ENCODE data around the gene HCFC1.

Gene HCFC1

DNA sequence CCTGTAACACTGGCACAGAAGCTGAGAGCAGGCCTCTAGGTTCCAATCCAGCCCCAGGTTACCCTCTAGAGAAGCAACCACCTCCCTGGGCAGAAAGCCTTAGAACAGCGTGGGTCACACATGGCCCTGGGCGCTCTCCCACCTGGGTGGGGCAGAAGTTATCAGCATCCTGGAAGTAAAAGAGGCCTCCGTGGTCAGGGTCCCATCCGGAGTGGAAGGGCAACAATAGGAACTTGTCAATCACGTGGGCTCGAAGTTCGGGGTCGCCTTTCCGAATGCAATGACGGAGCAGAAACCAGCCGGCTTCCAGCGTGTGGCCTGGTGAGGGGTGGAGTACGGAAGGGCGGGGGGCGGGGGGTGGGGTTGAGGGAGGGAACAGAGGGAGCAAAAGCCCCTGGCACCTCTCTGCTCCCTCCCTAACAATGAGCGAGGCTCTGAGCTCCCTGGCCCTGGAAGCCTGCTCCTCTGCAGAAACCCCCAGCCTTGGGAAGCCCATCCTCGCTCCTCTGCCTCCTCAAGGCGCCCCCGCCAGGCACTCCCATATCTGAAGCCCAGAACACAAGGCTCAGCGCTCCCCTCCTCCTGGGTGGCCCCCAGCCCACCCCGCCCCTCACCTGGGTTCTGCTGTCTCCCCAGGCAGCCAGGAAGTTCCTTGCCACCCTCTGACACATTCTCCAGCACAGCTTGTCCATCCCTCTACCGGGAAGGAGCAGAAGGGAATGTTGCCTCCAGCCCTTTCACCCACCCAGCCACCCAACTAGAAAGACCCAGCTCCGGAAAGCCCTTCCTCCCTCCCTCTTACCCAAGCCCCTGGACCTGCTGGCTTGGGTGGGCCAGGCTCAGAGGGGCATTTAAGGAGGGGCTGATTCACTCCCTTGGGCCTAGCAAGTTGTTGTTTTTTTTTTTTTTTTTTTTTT lies 30.0 kb downstream of the HCFC1 start:
- DNase-seq (ENCODE audit: low read depth in 1 of 2, low spot score in 1 of 2) = no peak

- no peak for DNase-seq (ENCODE audit: low read depth in 1 of 2, low spot score in 1 of 2)
Measured at GRCh38 chrX:153939573-153939972, 32.0 kb downstream of the HCFC1 start.

DNA sequence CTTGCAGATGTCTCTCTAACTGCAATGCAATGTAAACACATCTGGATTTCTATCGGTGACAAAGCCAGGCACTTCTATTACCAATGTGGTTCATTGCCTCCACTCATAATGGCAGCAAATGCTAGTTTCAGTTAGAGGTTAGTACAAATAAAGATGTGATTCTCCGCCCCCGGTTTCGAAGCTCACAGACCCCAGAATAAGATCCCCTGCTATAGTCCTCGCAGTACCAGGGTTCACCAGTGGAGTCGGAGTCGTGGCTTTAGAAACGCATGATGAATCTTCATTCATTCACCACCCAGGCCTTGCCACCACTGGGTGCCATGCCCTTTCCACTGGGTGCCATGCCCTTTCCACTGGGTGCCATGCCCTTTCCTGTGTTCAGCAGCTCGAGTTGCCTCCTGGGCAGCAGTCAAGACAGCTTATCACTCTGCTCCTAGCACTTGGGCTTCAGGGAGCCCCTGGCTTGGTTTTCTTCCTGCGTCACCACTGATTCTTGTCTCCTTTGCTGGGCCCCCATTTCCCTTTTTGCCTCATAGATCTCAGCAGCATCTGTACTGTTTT lies 33.3 kb downstream of the HCFC1 start:
- no peak for DNase-seq (ENCODE audit: low read depth in 1 of 2, low spot score in 1 of 2)

GRCh38 chrX:153937056-153937455 lies 34.6 kb downstream of the HCFC1 start:
- no peak for DNase-seq (ENCODE audit: low read depth in 1 of 2, low spot score in 1 of 2)

- no peak for DNase-seq (ENCODE audit: low read depth in 1 of 2, low spot score in 1 of 2)
Measured at GRCh38 chrX:153935326-153935851, 36.2 kb downstream of the HCFC1 start.

DNA sequence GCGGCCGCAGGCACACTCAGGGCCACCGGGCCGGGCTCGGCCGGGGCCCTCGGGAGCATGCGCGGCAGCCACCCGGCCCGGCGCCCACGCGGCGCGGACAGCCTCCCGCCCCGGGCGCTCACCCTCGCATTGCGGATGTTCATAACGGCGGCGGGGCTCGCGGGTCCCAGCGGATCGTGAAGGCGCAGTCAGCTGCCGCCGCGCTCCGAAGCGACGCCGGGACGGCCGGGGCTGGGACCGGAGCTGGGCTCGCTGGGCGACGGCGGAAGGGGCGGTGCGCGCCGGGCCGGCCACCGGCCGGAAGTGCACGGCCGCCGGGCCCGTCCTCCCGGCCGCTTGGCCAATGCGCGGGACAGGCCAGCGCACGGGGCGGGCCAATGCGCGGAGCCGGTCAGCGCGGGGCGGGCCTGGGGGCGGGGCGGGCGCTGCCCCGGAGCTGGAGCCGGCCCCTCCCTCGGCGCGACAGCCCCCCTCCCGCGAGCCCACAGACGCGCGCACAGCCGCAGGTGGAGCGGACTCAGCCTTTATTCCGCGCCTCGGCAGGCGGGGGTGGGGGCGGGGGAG lies 36.8 kb downstream of the HCFC1 start, which contains the start of gene NAA10:
TSS of gene NAA10 (minus strand) at position 276 of the 564 bp plus-strand sequence. CDS start at position 143, 133 bp downstream.
- peak in 1 of 2 donors; percentile 52 for DNase-seq (ENCODE audit: low read depth in 1 of 2, low spot score in 1 of 2)

DNA sequence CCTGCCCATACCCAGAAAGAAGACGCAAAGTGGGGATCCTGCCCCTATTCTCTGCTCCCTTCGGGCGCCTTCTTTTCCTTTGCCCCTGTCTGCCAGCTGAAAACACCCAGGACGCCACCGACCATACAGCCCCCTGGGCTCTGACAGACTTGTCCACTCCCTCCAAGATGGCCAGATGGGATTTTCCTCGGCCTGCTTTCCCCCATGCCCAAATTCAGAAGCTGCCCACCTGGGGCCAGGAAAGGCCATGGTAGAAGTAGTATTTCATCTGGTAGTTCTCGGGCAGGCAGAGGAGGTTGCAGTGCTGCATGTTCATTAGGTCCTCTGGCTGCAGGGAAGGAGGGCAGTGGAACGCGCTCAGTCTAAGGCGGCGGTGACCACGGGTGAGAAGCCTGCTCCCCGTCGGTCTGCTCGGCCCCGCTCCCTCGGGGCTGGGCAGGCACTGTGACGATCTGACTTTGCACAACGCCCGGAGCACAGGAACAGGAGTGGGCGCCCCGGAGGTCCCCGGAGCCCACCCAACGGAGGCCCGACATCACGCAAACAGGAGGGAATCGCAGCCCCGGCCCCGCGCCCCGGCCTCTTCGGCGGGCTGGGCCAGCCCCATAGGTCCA lies 37.4 kb downstream of the HCFC1 start:
- no peak for DNase-seq (ENCODE audit: low read depth in 1 of 2, low spot score in 1 of 2)

DNA sequence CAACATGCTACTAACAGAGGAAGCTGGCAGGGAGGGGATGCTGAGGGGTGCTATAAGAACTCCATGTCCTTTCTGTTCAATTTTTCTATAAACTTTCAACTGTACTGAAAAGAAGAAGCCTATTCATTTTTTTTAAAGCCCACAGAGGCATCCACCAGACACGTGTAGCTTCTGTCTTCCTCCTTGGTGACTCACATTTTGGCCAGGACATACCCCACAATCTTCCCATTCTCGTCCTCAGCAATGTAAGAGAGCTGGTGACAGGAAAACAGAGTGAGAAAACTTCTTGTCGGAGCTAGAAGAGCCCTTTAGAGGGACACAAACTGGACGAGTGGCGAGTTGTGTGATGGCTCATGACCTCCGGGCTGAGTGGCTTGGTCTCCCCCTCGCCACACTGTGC lies 37.9 kb downstream of the HCFC1 start:
- no peak for DNase-seq (ENCODE audit: low read depth in 1 of 2, low spot score in 1 of 2)

GRCh38 chrX:153932220-153932915 lies 39.2 kb downstream of the HCFC1 start:
- no peak for DNase-seq (ENCODE audit: low read depth in 1 of 2, low spot score in 1 of 2)

- DNase-seq (ENCODE audit: low read depth in 1 of 2, low spot score in 1 of 2) = no peak
Measured at GRCh38 chrX:153931748-153932147, 39.9 kb downstream of the HCFC1 start.

DNA sequence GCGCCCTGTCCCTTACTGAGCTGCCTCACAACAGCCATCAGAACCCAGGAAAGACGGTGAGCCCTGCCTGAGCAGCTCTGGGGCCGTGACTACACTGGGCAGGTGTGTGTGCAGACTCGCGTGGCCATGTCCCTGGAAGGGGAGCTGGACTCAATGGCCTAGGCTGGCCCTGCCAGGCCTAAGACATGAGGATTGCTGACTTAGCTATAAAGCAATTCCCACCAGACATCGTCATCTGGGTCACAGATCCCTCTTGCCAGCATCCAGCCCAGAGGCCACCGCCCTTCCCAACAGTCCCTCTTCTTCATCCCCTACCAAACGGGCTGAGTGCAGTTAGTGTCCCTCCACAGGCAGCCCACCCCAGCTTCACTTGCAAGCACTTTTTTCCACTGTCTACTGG lies 40.5 kb downstream of the HCFC1 start:
- no peak for DNase-seq (ENCODE audit: low read depth in 1 of 2, low spot score in 1 of 2)

DNA sequence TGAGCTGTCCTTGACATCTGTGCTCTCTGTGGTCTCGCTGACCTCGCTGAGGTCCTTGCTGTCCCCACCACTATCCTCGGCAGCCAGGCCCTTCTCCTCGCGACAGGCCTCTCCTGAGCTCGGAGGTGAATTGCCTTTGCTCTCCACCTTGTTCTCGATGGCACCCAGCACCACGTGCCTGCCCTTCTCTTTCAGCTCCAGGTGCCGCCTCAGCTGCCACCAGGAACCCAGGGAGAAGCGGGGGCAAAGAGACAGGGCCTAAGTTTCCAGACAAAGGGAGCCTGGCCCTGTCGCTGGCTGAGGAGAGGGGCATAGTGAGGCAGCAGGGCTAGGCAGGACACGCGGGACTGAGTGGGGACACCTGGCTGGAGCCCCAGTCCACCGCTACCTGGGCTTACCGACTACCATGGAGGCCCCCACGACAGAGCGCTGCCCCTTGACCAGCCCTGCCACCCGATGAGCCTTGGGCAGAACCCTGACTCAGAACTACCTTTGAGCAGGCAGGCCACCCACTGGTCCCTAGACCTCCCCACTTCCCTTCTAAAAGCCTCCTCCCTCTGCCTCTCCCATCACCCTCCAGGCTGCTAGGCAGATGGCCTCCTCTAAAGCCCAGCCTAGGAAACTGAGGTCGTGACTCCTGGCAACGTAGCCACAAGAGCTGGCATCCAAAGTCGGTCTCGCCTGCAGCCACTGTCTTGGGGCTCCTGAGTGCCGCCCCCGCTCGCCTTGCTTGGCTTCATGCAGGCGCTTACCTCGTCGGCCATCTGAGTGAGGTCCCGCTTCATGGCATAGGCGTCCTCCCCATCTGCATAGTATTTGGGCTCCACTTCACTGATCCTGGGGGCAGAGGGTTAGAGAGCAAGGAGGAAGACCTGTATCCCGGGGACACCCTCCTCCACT lies 41.4 kb downstream of the HCFC1 start:
- DNase-seq (ENCODE audit: low read depth in 1 of 2, low spot score in 1 of 2) = no peak

DNA sequence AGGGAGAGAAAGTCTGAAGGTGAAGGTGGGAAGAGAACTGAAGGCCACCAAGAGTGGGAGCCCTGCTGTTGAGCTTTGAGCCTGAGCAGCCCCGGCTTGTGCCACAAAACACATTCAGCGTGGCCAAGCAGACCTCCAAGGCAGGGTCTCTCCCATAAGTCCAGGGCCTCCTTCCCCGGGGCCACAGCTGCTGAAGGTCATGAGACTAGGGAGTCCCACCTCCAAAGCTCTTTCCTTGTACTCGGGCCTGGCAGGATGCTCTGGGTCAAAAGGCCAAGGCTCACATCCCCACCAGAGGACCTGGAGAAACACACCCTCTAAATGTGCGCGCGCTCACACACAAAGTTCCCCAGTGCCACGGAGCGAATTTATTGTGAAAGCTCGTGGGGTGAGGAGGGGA lies 42.0 kb downstream of the HCFC1 start:
- no peak for DNase-seq (ENCODE audit: low read depth in 1 of 2, low spot score in 1 of 2)

- DNase-seq (ENCODE audit: low read depth in 1 of 2, low spot score in 1 of 2) = no peak
Measured at GRCh38 chrX:153928846-153929245, 42.8 kb downstream of the HCFC1 start.

GRCh38 chrX:153927922-153928760 lies 43.5 kb downstream of the HCFC1 start:
- peak; percentile 82 to 94 for DNase-seq (ENCODE audit: low read depth in 1 of 2, low spot score in 1 of 2)

GRCh38 chrX:153927672-153927921 lies 44.0 kb downstream of the HCFC1 start:
- DNase-seq (ENCODE audit: low read depth in 1 of 2, low spot score in 1 of 2) = no peak

- peak; percentile 43 to 65 for DNase-seq (ENCODE audit: low read depth in 1 of 2, low spot score in 1 of 2)
Measured at GRCh38 chrX:153926858-153927671, 44.6 kb downstream of the HCFC1 start.

DNA sequence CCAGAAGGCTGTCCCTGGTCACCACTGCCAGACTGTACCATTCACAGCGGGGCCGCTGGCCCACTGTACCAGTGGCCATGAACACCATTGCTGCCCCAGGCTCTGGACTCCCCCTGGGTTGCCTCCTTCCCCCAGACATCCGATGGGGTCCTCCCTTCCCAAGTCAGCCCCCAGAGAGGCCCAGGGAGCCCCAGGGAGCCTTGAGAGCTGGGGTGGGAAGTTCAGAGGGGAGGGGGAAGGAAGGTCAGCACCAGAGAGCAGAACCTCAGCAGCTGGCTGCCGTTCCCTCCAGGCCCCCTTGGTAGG lies 45.1 kb downstream of the HCFC1 start:
- no peak for DNase-seq (ENCODE audit: low read depth in 1 of 2, low spot score in 1 of 2)
